K562 (cell line): ENCODE data around the gene UBXN6. TPM values are rescaled to one million over a fixed set of nuclear protein-coding genes. Genes with fewer than 3 reads are reported as not detected.

Source experiments
- ATF7 ChIP-seq: fragments of 450-650 bp; IDR thresholded peaks from 2 replicates; pipeline ENCODE4 v1.7.1; 2014; ENCODE audit warnings: mild to moderate bottlenecking, moderate library complexity
- CBFA2T3 ChIP-seq: fragments of 450-650 bp; IDR thresholded peaks from 2 replicates; pipeline ENCODE4 v1.6.1; 2017
- CHD1 ChIP-seq: fragments of 200-600 bp; sonication (generic); IDR thresholded peaks from one replicate; pipeline ENCODE4 v1.6.1; 2012; ENCODE audit warnings: mild to moderate bottlenecking, moderate library complexity, low read length, inconsistent platforms
- DDX20 ChIP-seq: fragments of 450-650 bp; IDR thresholded peaks from 2 replicates; pipeline ENCODE4 v1.6.1; 2016; ENCODE audit warnings: missing genetic modification characterization, low read depth, mild to moderate bottlenecking, missing compliant biosample characterization, moderate library complexity
- GABPB1 ChIP-seq: sonication (generic); formaldehyde crosslinking; IDR thresholded peaks from 2 replicates; pipeline ENCODE4 v1.8.0; 2022; ENCODE audit warnings: mild to moderate bottlenecking, missing genetic modification reagents
- GTF2A2 ChIP-seq: IDR thresholded peaks from 2 replicates; pipeline ENCODE4 v1.6.1; 2016; ENCODE audit warnings: mild to moderate bottlenecking, missing genetic modification characterization, missing compliant biosample characterization
- IRF9 ChIP-seq: fragments of 450-650 bp; IDR thresholded peaks from 2 replicates; pipeline ENCODE4 v1.6.1; 2016; ENCODE audit warnings: missing biosample characterization, missing genetic modification characterization
- KDM4B ChIP-seq, 2 experiments: fragments of 450-650 bp in 1 of 2; sonication (generic) in 1 of 2; IDR thresholded peaks; 2 replicates each; pipeline ENCODE4 v1.6.1; 2016 to 2017; ENCODE audit warnings: borderline replicate concordance in 2 of 2, antibody characterized with exemption in 1 of 2, low read depth in 1 of 2, mild to moderate bottlenecking in 1 of 2
- MAX ChIP-seq: sonication (generic); formaldehyde crosslinking; IDR thresholded peaks from 2 replicates; pipeline ENCODE4 v1.9.0; 2022; ENCODE audit warnings: mild to moderate bottlenecking, missing genetic modification reagents
- MNT ChIP-seq, 2 experiments: fragments of 450-650 bp; conservative IDR thresholded peaks; 2 replicates each; pipeline ENCODE4 v1.6.1; 2017; ENCODE audit warnings: mild to moderate bottlenecking in 2 of 2, moderate library complexity in 2 of 2
- NEUROD1 ChIP-seq: fragments of 150-350 bp; IDR thresholded peaks from 2 replicates; pipeline ENCODE4 v1.6.1; 2014; ENCODE audit warnings: borderline replicate concordance, low read length, low read depth; ENCODE audit not compliant: partially characterized antibody
- NKRF ChIP-seq: fragments of 450-650 bp; IDR thresholded peaks from 2 replicates; pipeline ENCODE4 v1.6.1; 2016; ENCODE audit warnings: borderline replicate concordance
- NR0B1 ChIP-seq: fragments of 450-650 bp; IDR thresholded peaks from one replicate; pipeline ENCODE4 v1.6.1; 2018; ENCODE audit warnings: mild to moderate bottlenecking, moderate library complexity; ENCODE audit not compliant: partially characterized antibody
- PHF20 ChIP-seq: fragments of 450-650 bp; IDR thresholded peaks from 2 replicates; pipeline ENCODE4 v1.6.1; 2018; ENCODE audit not compliant: partially characterized antibody
- PHF8 ChIP-seq: fragments of 200-600 bp; sonication (generic); IDR thresholded peaks from 2 replicates; pipeline ENCODE4 v1.6.1; 2012; ENCODE audit warnings: mixed run types, mild to moderate bottlenecking, inconsistent platforms, low read length, moderate library complexity, borderline replicate concordance
- PURB ChIP-seq: sonication (generic); formaldehyde crosslinking; IDR thresholded peaks from 2 replicates; pipeline ENCODE4 v1.9.0; 2021; ENCODE audit warnings: low read depth, mild to moderate bottlenecking, missing genetic modification reagents
- RCOR1 ChIP-seq, 2 experiments: IDR thresholded peaks; 2 replicates each; pipeline ENCODE4 v1.6.1; 2012; ENCODE audit warnings: low read depth in 2 of 2, low read length in 2 of 2, borderline replicate concordance in 1 of 2, improper control_type of control experiment in 1 of 2
- SP2 ChIP-seq: IDR thresholded peaks from 2 replicates; pipeline ENCODE4 v1.6.1; 2011; ENCODE audit warnings: mild to moderate bottlenecking, low read depth, low read length, moderate library complexity; ENCODE audit not compliant: poor library complexity, severe bottlenecking; ENCODE audit errors: extremely low read depth
- TAF15 ChIP-seq: fragments of 200-400 bp; formaldehyde crosslinking; IDR thresholded peaks from 2 replicates; pipeline ENCODE4 v1.6.1; 2017; ENCODE audit warnings: mild to moderate bottlenecking, low read depth, low read length, moderate library complexity
- XRCC5 ChIP-seq: fragments of 200-400 bp; formaldehyde crosslinking; IDR thresholded peaks from 2 replicates; pipeline ENCODE4 v1.6.1; 2017; ENCODE audit warnings: low read depth, mild to moderate bottlenecking, low read length
- ZNF717 ChIP-seq: fragments of 250-450 bp; sonication (Bioruptor Pico); IDR thresholded peaks from 2 replicates; pipeline ENCODE4 v1.5.0; 2021
- ZNF77 ChIP-seq: fragments of 250-450 bp; sonication (Bioruptor Pico); IDR thresholded peaks from 2 replicates; pipeline ENCODE4 v1.5.0; 2020
- polyA plus RNA-seq, 8 experiments: library from polyadenylated mRNA; depleted of rRNA in 4 of 8; stranded (reverse) in 5 of 8; unstranded in 3 of 8; fragments of >200 nt; fragmentation: Nextera tagmentation in 2 of 8; fragmentation: Illumina TruSeq in 1 of 8; extraction: Ambion mirVana in 2 of 8; extraction: Trizol in 1 of 8; gene quantifications; 2 replicates each; pipeline versions ENCODE4 v1.2.1 to v1.2.3, GENCODE V29; 2011 to 2014; ENCODE audit warnings: inconsistent platforms in 1 of 8, missing spikeins in 1 of 8
- total RNA-seq, 7 experiments: library from RNA; depleted of rRNA in 6 of 7; stranded (reverse); fragments of >200 nt in 6 of 7; fragmentation: Illumina TruSeq in 2 of 7; extraction: Trizol in 2 of 7; gene quantifications; 2 replicates each; pipeline versions ENCODE4 v1.2.1 to v1.2.3, GENCODE V29; 2011 to 2021; ENCODE audit warnings: low replicate concordance in 1 of 7

UBXN6 gene
- total and polyA plus RNA-seq, 9 of the 15 experiments (the other 6 are each of a cell fraction or from before 2014, with no cell fraction given) = 0.48 to 90.2 (median 29.5) TPM

GRCh38 chr19:4400135-4400936 lies 57.3 kb downstream of the UBXN6 start, which contains the start of gene SH3GL1 (continued):
- TF ChIP-seq IRF9 (tag) (no peak), PURB (CRISPR knock-in tag) (no peak), ZNF717 (CRISPR knock-in tag) (no peak), ATF7 (peak; percentile 57; the same call in 1 of the 2 replicates), CBFA2T3 (no peak), KDM4B (IDR thresholded peaks at IDR 0.05; ENCODE audit: borderline replicate concordance in 2 of 2, low read depth in 1 of 2) (no peak), XRCC5 (peak; percentile 98), RCOR1 (IDR thresholded peaks at IDR 0.05; ENCODE audit: borderline replicate concordance in 1 of 2, low read depth in 2 of 2, low read length in 2 of 2) (peak in 1 of 2 experiments; percentile 84; a peak in 2 of 4 replicates), NEUROD1 (peak; percentile 29), MNT (conservative IDR thresholded peaks at IDR 0.05) (peak; percentile 71 to 84; a peak in 3 of 4 replicates), DDX20 (tag) (no peak), CHD1 (peak; percentile 81), PHF20 (no peak), MAX (peak; percentile 69), ZNF77 (CRISPR knock-in tag) (no peak), NKRF (no peak), GTF2A2 (tag) (no peak), SP2 (peak; percentile 98), NR0B1 (no peak), GABPB1 (CRISPR knock-in tag) (peak; percentile 50), TAF15 (no peak), PHF8 (peak; percentile 86; the same call in 1 of the 2 replicates)
